ENCODE data around the gene SLC18A2. TPM values are rescaled to one million over a fixed set of nuclear protein-coding genes. Genes with fewer than 3 reads are reported as not detected.
"Not testable (repeated sequence)": the region's sequence is repeated elsewhere in the genome, so short reads cannot be mapped to it uniquely, and the experiment has no call there.

The SLC18A2 gene
- total RNA-seq, 1 experiment from 2014 or later = 0.02 TPM

DNA sequence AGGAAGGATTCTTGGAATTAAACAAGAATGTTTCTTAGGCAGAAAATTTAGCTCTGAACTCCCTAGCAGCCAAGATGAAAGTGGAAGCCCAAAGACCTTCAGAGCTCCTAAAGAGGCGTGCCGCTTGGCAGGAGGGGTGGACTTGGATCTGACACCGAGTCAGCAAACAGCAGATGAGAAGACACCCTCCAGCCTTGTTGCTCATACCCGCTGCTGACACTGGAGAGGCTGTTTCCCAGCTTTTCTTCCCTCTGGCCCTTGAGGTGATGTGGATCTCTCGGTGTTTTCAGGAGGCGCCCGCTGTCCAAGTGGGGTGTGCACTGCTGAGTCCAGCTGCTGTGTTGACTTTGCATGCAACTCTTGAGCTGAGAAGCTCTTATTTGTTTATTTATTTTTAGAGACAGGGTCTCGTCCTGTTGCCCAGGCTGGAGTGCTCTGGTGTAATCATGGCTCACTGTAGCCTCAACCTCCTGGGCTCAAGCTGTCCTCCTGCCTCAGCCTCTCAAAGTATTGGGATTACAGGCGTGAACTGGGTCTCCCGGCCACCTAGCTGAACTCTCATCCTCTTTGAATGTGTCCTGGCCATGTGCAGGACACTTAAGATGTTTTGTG lies 21.5 kb downstream of the SLC18A2 start:
- no peak for DNase-seq (ENCODE audit: low spot score)

DNA sequence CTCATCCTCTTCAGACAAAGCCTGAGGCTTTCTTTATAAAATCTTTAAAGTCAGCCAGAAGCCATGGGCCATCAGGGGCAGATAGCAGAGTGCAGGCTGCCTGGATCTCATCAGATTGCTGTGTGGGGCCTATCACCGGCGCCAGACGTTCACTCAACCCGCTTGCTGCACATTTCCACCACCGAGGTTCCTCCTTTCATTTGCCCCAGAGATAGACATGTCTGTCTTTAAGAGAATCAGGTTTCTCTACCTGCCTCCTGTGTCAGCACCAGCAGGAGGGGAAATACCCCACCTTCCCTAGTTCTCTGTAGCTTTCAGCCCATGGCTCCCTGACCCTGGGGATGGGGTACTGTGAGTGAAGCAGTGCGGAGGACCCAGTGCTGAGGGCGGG lies 22.0 kb downstream of the SLC18A2 start:
- no peak for DNase-seq (ENCODE audit: low spot score)

DNA sequence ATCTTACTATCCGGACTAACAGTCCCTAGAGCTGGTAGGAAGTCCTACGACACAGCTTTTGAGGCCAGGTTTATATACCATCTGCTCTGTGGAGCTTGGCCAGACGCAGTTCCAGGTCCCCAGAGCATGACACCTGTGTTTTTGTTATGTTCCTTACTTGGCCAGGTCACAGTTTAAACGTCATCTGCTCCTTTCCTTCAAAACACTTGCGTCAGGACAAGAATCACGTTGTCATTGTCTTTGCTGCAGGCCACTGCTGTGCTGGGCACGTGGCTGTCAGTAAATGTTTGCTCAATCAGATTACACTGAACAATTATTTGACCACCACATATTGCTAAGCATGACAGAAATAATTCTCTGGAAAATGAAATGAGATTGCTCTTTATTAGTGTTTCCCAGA lies 23.9 kb downstream of the SLC18A2 start:
- DNase-seq (ENCODE audit: low spot score) = no peak

DNA sequence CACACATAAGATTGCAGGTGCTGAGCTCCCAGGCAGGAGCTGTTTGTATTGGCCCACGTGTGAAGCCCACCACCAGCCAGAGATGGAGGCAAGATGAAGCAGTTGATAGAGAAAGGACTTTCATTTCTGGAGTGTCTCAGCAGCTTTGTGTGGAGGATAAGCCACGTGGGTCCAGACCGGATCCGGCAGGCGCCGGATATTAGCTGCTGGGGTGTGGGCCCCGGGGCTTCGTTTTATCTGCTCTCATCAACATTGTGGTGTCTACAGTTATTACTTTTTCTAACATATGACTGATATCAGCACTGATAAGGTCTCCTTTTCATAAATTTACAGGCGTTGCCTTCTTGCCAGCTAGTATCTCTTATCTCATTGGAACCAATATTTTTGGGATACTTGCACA lies 25.5 kb downstream of the SLC18A2 start:
- DNase-seq (ENCODE audit: low spot score) = no peak

DNA sequence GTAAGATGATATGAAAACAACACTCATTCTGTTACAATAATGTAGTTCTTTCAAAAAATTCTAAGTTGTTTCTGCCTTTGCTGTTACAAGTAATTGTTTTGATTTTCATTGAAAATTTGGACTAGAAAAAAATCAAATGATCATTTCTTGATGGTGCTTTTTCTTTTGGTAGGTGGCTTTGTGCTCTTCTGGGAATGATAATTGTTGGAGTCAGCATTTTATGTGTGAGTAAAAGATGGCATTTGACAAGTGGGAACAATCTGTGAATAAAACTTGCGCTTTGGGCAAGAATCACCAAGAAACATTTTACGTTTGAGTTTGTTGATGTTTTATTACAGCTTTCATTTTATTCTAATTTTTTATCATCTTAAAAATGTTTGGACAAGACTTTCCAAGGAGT lies 25.9 kb downstream of the SLC18A2 start:
- DNase-seq (ENCODE audit: low spot score) = no peak

DNA sequence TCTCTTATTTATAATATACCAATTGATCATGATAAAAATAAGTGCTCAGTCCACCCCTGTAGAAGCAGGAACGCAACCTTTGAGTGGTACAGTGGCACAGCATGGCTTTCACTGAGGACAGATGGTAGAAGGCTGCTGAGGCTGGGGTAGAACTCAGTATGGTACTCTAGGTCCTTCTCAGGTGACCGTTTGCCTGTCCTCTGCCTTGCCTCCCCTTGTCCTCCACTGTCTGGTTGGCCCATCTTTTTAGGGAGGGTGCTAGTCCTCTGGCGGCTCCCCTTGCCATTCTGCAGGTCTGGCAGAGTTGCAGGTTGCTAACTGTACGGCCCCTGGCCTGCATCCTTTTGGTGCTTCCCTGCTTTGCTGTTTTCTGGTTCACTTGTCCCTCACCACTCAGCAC lies 27.3 kb downstream of the SLC18A2 start:
- no peak for DNase-seq (ENCODE audit: low spot score)

DNA sequence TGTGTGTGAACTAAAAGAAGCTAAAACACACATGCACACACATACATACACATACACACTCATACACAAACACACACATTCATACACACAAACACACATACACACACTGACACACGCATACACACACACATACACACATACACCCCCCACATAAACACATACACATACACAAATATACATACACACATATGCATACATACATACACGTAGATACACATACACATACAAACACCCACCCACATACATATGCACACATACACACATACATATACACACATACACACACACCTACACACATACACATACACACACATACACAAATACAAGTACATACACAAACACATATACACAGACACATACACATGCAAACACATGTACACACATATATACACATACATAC lies 28.0 kb downstream of the SLC18A2 start:
- no peak for DNase-seq (ENCODE audit: low spot score)

DNA sequence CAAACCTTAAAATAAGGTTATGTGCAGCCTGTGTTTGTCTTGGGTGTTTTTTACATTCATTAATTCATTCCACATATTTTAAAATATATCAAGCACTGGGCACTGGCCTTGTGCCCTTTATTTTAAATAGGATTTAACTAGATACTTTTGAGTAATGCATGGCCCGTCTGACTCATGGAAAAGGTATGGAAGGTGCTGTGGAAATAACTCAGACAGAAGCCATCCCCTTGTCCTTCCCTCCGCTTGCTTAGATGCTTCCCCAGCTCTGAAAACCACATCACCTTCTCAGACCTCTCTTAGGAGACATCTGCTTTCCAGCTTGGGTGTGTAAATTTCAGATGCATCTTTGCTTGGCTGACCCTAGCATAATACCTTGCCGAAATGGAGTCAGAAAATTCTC lies 30.5 kb downstream of the SLC18A2 start:
- DNase-seq (ENCODE audit: low spot score) = no peak

DNA sequence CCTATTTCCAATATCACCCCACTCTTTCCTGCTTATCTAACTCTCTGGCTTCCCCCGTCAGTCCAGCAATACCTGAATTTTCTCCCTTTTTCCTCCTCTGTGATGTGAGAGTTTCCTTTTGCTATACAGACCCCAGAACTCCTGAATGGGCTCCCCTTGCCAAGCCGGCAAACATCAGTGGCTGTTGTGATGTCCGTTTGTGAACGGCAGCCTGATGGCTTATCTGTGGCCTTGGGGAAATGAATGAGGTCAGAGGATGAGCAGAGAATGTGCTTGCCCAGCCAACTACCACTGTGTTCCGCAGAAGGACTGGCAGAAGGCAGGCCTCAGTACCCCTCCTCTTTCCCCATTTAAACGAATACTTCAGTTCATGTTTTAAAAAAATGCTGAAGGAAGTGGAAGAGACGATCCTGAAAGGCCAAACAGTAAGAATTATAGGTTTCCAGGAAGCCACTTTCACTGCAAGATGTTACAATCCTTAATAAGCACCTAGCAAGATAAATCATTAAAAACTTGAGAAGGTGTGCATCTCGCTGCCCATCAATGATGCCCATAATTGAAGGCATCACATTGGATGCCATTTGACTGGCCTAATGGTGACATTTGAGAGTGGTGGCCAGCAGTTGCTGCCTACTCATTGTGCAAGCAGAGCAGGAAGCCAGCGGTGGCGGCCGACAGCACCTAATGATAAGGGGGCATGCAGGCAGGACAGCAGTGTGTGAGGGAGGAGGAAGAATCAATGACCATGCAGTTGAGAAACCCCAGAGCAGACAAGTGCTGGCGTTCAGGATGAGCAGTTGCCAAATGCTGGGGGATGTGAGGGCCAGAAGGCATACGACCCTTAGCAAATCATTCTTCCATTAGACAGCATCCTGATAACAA lies 31.5 kb downstream of the SLC18A2 start:
- no peak for DNase-seq (ENCODE audit: low spot score)

DNA sequence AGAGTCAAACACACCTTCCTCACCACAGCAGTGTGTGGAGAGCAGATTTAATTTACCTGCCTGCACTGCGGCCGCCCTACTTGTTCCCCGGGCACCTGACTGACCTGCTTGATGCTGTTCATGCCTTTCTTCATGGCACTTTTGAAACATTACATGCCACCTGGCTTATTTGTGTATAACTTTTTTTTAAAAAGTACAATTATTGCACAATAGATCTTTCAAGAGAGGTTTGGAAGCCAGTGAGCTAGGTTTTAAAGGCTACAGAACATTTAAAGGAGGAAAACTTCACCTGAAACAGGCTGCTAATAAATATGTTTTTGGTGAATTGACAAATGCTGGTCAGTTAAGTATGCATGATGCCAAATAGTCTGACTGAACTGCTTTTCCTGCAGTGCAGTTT lies 33.1 kb downstream of the SLC18A2 start:
- no peak for DNase-seq (ENCODE audit: low spot score)

DNA sequence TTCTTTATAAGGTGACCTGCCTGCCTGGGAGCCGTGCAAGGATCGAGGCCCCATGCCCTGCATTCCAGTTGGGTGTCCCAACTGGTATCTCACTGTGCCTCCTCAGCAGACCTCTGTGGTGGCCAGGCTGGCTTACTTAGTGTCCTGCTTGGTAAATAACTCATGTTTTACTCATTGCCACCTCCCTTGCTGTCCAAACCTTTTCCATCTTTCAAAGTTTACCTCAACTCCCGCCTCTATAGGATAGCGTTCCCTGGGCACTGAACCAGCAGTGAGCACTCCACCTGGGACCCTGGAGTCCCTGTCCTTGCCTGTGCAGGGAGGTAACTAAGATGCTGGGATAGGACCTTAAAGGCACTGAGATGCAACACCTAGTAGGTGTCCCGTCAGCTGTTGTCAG lies 33.6 kb downstream of the SLC18A2 start:
- no peak for DNase-seq (ENCODE audit: low spot score)

DNA sequence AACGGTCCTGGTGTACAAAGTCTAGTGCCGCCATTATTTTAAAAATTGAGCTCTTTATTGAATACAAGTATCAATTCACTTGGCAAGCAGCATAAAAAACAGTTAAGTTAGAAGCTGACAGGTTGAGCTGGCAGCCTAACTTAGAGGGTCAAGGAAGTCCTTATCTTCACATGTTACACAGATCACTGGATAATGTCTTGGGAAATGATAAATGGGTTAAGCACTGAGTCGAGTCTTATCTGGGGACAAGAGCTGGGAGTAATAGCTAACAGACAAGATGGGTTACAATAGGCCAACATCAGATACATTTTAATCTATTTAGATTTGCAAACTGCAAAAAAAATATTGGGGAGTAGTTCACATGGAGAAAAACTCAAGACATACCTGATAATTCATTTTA lies 34.2 kb downstream of the SLC18A2 start:
- DNase-seq (ENCODE audit: low spot score) = no peak

DNA sequence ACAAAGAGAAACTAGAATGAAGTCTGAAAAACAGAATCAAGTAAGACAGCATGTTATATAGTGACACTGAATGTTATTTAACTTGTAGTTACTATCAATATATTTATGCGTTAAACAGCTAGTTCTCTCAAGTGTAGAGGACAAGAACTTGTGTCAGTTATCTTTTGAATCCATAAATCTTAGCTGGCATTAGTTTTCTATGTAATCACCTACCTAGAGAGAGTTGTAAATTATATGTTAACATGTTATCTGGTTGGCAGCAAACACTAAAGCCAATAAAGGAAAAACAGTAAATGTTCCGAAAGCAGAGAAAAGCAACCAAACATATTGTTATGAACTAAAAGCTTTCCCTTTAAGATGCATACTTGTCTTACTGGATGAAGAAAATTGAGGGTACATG lies 36.8 kb downstream of the SLC18A2 start:
- no peak for DNase-seq (ENCODE audit: low spot score)

DNA sequence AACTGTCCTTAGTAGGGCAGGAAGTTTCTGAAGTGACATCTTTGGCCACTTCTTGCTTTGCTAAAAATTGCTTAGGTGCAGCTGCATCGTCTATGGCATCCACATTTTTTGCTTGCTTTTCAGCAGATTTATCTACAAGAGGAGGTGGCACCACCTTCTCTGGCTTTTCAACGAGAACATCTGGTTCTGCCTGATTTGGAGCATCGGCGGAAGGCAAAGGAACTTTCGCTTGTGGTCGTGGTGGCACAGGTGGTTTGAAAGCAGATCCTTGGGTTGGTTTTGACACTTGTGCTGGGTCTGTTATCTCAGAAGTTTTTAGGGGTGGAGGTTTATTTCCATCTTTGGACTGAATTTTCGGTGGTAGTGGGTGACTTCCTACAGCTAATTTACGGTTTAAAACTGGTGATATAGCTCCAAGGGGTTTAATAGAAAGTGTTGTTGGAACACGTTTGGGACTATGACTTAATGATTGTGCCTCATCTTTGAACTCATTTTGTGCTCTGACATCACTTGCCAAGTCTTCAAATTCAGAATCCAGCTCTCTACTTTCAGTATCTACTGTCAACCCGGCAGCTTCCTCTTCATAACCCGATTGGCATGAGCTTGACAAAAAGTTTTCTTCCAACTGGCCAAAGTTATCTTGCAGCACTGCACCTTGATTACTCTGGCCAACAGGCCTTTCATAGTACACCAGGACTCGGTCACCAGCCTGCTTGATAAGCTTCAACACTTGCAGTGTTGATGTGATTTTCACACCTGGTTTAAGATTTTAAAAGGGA lies 44.0 kb downstream of the SLC18A2 start:
- DNase-seq (ENCODE audit: low spot score) = no peak

DNA sequence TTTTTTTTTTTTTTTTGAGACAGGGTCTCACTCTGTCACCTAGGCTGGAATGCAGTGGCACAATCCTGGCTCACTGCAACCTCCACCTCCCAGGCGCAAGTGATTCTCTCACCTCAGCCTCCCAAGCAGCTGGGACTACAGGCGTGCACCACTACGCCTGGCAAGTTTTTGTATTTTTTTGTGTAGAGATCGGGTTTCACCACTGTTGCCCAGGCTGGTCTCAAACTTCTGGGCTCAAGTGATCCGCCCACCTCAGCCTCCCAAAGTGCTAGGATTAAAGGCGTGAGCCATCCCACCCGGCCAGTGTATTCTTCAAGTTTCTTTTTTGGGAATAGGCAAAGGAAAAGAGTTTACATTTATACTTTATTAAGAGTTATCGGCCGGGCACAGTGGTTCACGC lies 50.0 kb downstream of the SLC18A2 start:
- not testable (repeated sequence) for DNase-seq (ENCODE audit: low spot score)

DNA sequence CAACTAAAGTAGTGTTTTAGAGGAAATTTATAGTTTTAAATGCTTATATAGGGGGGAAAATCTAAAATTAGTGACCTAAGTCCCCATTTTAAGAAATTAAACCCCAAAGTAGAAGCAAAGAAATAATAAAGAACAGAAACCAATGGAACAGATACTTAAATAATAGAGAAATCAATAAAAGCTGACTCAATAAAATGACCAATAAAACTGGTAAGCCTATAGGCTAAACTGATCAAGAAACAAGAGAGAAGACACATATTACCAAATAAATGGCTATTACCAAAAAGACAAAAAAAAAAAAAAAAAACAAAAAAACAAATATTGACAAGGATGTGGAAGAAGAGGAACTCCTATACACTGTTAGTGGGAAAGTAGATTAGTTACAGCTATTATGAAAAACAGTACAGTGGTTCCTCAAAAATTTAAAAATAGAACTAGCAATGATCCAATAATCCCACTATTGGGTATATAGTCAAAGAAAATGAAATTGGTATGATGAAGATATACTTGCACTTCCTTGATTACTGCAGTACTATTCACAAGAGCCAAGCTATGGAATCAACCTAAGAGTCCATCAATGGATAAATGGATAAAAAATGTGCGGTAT lies 53.2 kb downstream of the SLC18A2 start:
- DNase-seq (ENCODE audit: low spot score) = no peak

DNA sequence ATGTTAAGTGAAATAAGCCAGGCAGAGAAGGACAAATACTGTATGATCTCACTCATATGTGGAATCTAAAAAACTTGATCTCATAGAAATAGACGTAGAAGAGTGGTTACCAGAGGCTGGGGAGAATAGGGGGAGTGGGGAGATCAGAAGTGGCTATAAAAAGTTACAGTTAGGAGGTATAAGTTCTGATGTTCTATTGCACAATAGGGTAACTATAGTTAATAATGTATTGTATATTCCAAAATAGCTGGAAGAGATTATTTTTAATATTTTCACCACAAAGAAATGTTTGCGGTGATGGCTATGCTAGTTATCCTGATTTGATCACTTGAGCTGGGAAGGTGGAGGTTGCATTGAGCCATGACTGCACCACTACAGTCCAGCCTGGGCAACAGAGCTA lies 53.8 kb downstream of the SLC18A2 start:
- no peak for DNase-seq (ENCODE audit: low spot score)

DNA sequence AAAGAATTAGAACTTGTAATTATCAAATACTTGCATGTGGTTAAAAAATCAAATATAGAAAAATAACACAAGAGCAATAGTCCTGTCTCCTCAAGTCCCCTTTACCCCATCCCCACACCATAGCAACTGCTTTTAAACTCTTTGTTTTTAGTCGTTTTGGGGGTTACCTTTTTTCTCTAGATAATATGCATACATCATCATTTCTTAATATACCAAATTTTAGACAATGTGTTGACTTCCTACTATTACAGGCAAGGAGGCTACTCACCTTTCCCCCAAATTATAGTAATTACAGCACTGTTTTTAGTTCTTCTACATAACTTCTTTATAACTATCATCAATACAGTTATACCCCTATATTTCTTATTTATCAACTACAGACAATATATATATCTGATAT lies 57.3 kb downstream of the SLC18A2 start:
- DNase-seq (ENCODE audit: low spot score) = no peak

DNA sequence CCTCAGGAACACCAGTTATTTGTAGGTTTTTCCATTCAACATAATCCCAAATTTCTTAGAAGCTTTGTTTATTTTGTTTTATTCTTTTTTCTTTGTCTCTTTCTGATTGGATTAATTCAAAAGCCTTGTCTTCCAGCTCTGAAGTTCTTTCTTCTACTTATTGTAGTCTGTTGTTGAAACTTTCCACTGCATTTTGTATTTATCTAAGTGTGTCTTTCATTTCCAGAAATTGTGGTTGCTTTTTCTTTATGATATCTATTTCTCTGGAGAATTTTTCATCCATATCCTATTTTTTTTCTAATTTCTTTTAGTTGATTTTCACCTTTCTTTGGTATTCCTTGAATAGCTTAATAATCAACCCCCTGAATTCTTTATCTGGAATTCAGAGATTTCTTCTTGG lies 58.5 kb downstream of the SLC18A2 start:
- no peak for DNase-seq (ENCODE audit: low spot score)

DNA sequence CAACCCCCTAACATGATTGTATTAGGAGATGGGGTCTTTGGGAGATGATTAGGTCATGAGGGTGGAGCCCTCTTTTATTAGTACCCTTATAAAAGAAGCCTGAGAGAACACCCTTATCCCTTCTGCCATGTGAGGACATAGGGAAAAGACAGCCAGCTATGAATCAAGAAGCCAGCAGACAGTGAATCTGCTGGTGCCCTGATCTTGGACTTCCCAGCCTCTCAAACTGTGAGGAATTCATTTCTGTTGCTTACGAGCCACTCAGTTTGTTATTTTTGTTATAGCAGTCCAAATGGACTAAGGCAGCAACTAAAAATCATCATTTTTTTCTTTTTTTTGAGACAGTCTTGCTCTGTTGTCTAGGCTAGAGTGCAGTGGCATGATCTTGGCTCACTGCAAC lies 59.8 kb downstream of the SLC18A2 start:
- DNase-seq (ENCODE audit: low spot score) = no peak

DNA sequence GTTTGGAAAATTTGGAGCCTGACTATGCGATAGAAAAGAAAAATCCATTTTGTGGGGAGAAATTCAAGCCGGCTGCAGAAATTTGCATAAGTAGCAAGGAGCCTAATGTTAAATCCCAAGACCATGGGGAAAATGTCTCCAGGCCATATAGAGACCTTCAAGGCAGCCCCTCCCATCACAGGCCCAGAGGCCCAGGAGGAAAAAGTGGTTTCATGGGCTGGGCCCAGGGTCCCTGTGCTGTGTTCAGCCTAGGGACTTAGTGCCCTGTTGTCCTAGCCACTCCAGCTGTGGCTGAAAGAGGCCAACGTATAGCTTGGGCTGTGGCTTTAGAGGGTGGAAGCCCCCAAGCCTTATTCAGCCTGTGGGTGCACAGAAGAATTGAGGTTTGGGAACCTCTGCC lies 62.5 kb downstream of the SLC18A2 start:
- not testable (repeated sequence) for DNase-seq (ENCODE audit: low spot score)

DNA sequence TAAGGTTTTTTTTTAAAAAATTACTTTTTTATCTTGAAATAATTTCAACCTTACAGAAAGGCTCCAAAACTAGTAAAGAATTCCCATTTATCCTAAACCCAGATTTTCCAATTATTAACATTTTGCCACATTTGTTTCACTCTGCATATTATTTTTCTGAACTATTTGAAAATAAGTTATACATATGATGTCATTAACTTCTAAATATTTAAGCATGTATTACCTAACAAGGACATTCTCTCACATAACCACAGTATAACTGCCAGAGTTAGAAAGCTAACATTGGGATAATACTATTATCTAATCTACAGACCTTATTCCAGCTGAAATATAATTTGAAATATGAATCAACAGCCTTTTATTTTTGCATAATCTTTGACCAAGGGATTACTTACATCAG lies 65.8 kb downstream of the SLC18A2 start:
- no peak for DNase-seq (ENCODE audit: low spot score)
